Heart left ventricle (tissue), 13 donors: ENCODE data around the gene SARS1.

Experiments used
- POLR2A ChIP-seq, 2 donors: fragments of 450-650 bp; IDR thresholded peaks; one replicate each; pipeline ENCODE4 v1.6.1; 2017; ENCODE audit warnings: antibody characterized with exemption in 2 of 2, mild to moderate bottlenecking in 2 of 2, moderate library complexity in 2 of 2
- TF ChIP-seq, protein P1 (sequence below), 12 donors: fragments of 200-600 bp; sonication (generic) in 4 of 12; IDR thresholded peaks; one replicate each; pipeline versions ENCODE4 v1.5.0 to v1.8.0; 2018 to 2022; ENCODE audit warnings: antibody characterized with exemption in 12 of 12, mild to moderate bottlenecking in 5 of 12
- donor health status: ischemic (EF 13 %, LVEDD 7.1; RV severe dilation, severe dysfunction).
- donor health status: DM: no; HTN: yes; CAD: no.
- donor health status: DM: no; HTN: no; CAD: no.
- donor health status: ischemic (EF 25% LVEDD 6.9; RV normal size, moderate dysfunction).
- donor health status: ischemic (EF 25% LVEDD 5.7; RV mildly dilated, moderate dysfunction).
- donor health status: ischemic (EF 35%, LVEDD 5.7; RV mildly dilated, moderate dysfunction).
- donor health status: nonischemic (EF 11% LVEDD 7.7; RV severe dilation, severe dysfunction).
- donor health status: DM: yes; HTN: yes; CAD: no.
- donor health status: PGD.
- donor health status: ischemic (EF 29% LVEDD 5.4; RV normal size, mild dysfunction).
- donor health status: nonischemic (EF 23%, LVEDD 6.1; RV moderate dilation, normal function).

DNA sequence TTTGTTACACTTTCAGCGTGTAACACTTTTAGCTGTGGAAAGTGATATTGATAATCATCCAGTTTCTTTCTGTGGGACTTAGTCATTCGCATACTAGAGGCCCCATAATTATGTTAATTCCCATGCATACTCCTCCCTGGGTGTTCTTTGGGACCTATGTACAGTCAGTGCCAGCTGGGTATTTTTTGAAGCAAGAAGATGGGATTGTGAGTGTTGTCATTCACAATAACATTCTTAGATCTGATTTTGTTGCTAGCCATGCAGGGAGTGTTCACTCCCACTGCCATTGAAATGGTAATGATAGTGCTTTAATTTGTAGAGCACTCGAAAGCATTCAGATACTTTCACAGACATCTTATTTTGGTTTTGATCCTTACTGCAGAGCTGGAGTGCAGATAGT lies 11.6 kb downstream of the SARS1 start:
- TF ChIP-seq, protein P1, sequence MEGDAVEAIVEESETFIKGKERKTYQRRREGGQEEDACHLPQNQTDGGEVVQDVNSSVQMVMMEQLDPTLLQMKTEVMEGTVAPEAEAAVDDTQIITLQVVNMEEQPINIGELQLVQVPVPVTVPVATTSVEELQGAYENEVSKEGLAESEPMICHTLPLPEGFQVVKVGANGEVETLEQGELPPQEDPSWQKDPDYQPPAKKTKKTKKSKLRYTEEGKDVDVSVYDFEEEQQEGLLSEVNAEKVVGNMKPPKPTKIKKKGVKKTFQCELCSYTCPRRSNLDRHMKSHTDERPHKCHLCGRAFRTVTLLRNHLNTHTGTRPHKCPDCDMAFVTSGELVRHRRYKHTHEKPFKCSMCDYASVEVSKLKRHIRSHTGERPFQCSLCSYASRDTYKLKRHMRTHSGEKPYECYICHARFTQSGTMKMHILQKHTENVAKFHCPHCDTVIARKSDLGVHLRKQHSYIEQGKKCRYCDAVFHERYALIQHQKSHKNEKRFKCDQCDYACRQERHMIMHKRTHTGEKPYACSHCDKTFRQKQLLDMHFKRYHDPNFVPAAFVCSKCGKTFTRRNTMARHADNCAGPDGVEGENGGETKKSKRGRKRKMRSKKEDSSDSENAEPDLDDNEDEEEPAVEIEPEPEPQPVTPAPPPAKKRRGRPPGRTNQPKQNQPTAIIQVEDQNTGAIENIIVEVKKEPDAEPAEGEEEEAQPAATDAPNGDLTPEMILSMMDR (IDR thresholded peaks at IDR 0.05), result no peak
- TF ChIP-seq POLR2A (IDR thresholded peaks at IDR 0.05), result no peak
